SK-N-SH (cell line): Measurements from ENCODE around the gene AANAT. TPM values are rescaled to one million over a fixed set of nuclear protein-coding genes. Genes with fewer than 3 reads are reported as not detected.

Experiments
- CTCF ChIA-PET: fragments of 300-600, 350-600 bp; formaldehyde crosslinking; extraction: SDS; loops from one replicate; lab custom pipeline; 2021; lab: Yijun Ruan, JAX
- POLR2A ChIA-PET: fragments of 350-600 bp; sonication (Branson Sonifier 250); formaldehyde crosslinking; extraction: SDS; loops from one replicate; lab custom pipeline; 2020; ENCODE audit warnings: antibody characterized with exemption, inconsistent platforms; lab: Yijun Ruan, JAX
- DNase-seq: peaks from one replicate; pipeline ENCODE4 v3.0.0; 2012
- H2AFZ ChIP-seq: fragments of 200-600 bp; sonication (generic); 2 replicates; pipeline ENCODE4 v1.8.1; 2016; ENCODE audit warnings: antibody characterized with exemption, mild to moderate bottlenecking, low read depth
- H3F3A ChIP-seq: fragments of 200-600 bp; sonication (generic); replicated peaks from 2 replicates; pipeline ENCODE3; 2016; ENCODE audit warnings: antibody characterized with exemption, mild to moderate bottlenecking; ENCODE audit not compliant: insufficient read depth
- H3K27ac ChIP-seq, 2 experiments: fragments of 200-500 bp in 1 of 2; fragments of 200-600 bp in 1 of 2; sonication (Bioruptor generic) in 1 of 2; sonication (generic), shearing (Covaris generic) in 1 of 2; 2 replicates each; pipeline versions ENCODE4 v1.5.1 to v1.6.1; 2014 to 2016; ENCODE audit warnings: low read depth in 2 of 2, inconsistent platforms in 1 of 2, low read length in 1 of 2, mild to moderate bottlenecking in 1 of 2, mixed read lengths in 1 of 2
- H3K27me3 ChIP-seq: fragments of 200-600 bp; sonication (generic), shearing (Covaris generic); 2 replicates; pipeline ENCODE4 v1.6.1; 2016; ENCODE audit warnings: mixed run types; ENCODE audit not compliant: insufficient read depth
- H3K36me3 ChIP-seq, 2 experiments: fragments of 200-500 bp in 1 of 2; fragments of 200-600 bp in 1 of 2; sonication (Bioruptor generic) in 1 of 2; sonication (generic) in 1 of 2; replicated peaks in 1 of 2; 2 replicates each; pipeline versions ENCODE3 to v1.5.1; 2014 to 2016; ENCODE audit warnings: low read length in 1 of 2, mild to moderate bottlenecking in 1 of 2; ENCODE audit not compliant: insufficient read depth in 2 of 2, control insufficient read depth in 1 of 2
- H3K4me1 ChIP-seq, 2 experiments: fragments of 200-500 bp in 1 of 2; fragments of 200-600 bp in 1 of 2; sonication (Bioruptor generic) in 1 of 2; sonication (generic), shearing (Covaris generic) in 1 of 2; 2 replicates each; pipeline versions ENCODE4 v1.5.1 to v1.6.1; 2014 to 2016; ENCODE audit warnings: low read depth in 1 of 2, low read length in 1 of 2, mixed run types in 1 of 2; ENCODE audit not compliant: insufficient read depth in 2 of 2, control insufficient read depth in 1 of 2
- H3K4me2 ChIP-seq: fragments of 200-600 bp; sonication (generic), shearing (Covaris generic); 2 replicates; pipeline ENCODE4 v1.6.1; 2017; ENCODE audit warnings: mixed run types
- H3K4me3 ChIP-seq, 2 experiments: fragments of 200-500 bp in 1 of 2; fragments of 200-600 bp in 1 of 2; sonication (Bioruptor generic) in 1 of 2; sonication (generic), shearing (Covaris generic) in 1 of 2; 2 replicates each; pipeline versions ENCODE4 v1.5.1 to v1.8.1; 2014 to 2016; ENCODE audit warnings: low read depth in 2 of 2, inconsistent platforms in 1 of 2, low read length in 1 of 2, mild to moderate bottlenecking in 1 of 2, mixed read lengths in 1 of 2, moderate library complexity in 1 of 2
- H3K79me2 ChIP-seq: fragments of 200-600 bp; sonication (generic); 2 replicates; pipeline ENCODE4 v1.8.1; 2017; ENCODE audit warnings: mild to moderate bottlenecking; ENCODE audit not compliant: insufficient read depth
- H3K9ac ChIP-seq: fragments of 200-600 bp; sonication (generic); 2 replicates; pipeline ENCODE4 v1.6.1; 2017; ENCODE audit warnings: mixed run types
- H3K9me2 ChIP-seq: fragments of 200-600 bp; sonication (generic); 2 replicates; pipeline ENCODE4 v1.6.1; 2017; ENCODE audit warnings: mixed run types
- H3K9me3 ChIP-seq: fragments of 200-600 bp; sonication (generic); 2 replicates; pipeline ENCODE4 v1.6.1; 2017; ENCODE audit warnings: mixed run types, mild to moderate bottlenecking, moderate library complexity
- H4K20me1 ChIP-seq: fragments of 200-600 bp; sonication (generic); 2 replicates; pipeline ENCODE4 v1.6.1; 2017; ENCODE audit warnings: mild to moderate bottlenecking, mixed run types; ENCODE audit not compliant: insufficient read depth
- CHD2 ChIP-seq: fragments of 150-350 bp; IDR thresholded peaks from 2 replicates; pipeline ENCODE4 v1.6.1; 2018; ENCODE audit warnings: low read length; ENCODE audit not compliant: partially characterized antibody
- CTCF ChIP-seq: fragments of 200-600 bp; sonication (generic); IDR thresholded peaks from 2 replicates; pipeline ENCODE4 v1.6.1; 2017; ENCODE audit warnings: antibody characterized with exemption, mild to moderate bottlenecking, moderate library complexity
- FOXM1 ChIP-seq: IDR thresholded peaks from 2 replicates; pipeline ENCODE4 v1.4.0; 2012; ENCODE audit warnings: low read depth, mild to moderate bottlenecking
- GABPA ChIP-seq: IDR thresholded peaks from 2 replicates; pipeline ENCODE4 v1.4.0; 2012; ENCODE audit warnings: low read depth, mild to moderate bottlenecking
- GATA2 ChIP-seq: sonication (generic); formaldehyde crosslinking; IDR thresholded peaks from 2 replicates; pipeline ENCODE4 v1.5.0; 2020; ENCODE audit warnings: mild to moderate bottlenecking, missing genetic modification reagents
- MAX ChIP-seq: IDR thresholded peaks from 2 replicates; pipeline ENCODE4 v1.4.0; 2012; ENCODE audit warnings: low read depth
- MEF2A ChIP-seq: IDR thresholded peaks from 2 replicates; pipeline ENCODE4 v1.4.0; 2012; ENCODE audit warnings: low read depth, borderline replicate concordance
- RCOR1 ChIP-seq: fragments of 150-350 bp; IDR thresholded peaks from 2 replicates; pipeline ENCODE4 v1.6.1; 2017; ENCODE audit warnings: antibody characterized with exemption, low read length
- REST ChIP-seq: IDR thresholded peaks from 2 replicates; pipeline ENCODE4 v1.6.1; 2012; ENCODE audit warnings: mild to moderate bottlenecking, low read depth, low read length, moderate library complexity
- RXRA ChIP-seq: IDR thresholded peaks from 2 replicates; pipeline ENCODE4 v1.4.0; 2012; ENCODE audit warnings: low read depth, mild to moderate bottlenecking, borderline replicate concordance
- SMC3 ChIP-seq: IDR thresholded peaks from 2 replicates; pipeline ENCODE4 v1.6.1; 2012; ENCODE audit warnings: low read depth, low read length, improper control_type of control experiment
- TAF1 ChIP-seq: IDR thresholded peaks from 2 replicates; pipeline ENCODE4 v1.6.1; 2012; ENCODE audit warnings: low read depth, mild to moderate bottlenecking, low read length, moderate library complexity, borderline replicate concordance
- TEAD4 ChIP-seq: IDR thresholded peaks from 2 replicates; pipeline ENCODE4 v1.4.0; 2012; ENCODE audit warnings: mild to moderate bottlenecking, borderline replicate concordance; ENCODE audit not compliant: insufficient read depth
- ZBTB33 ChIP-seq: IDR thresholded peaks from 2 replicates; pipeline ENCODE4 v1.4.0; 2012; ENCODE audit warnings: low read depth, borderline replicate concordance
- WGBS: methylation state at CpG from one replicate; pipeline ENCODE4 v1.1.6; 2017; ENCODE audit warnings: low lambda C conversion rate; 5-methylcytosine and 5-hydroxymethylcytosine counted together
- polyA plus RNA-seq, 3 experiments: library from polyadenylated mRNA; depleted of rRNA; stranded (reverse); fragments of >200 nt; gene quantifications; 2 replicates each; pipeline ENCODE4 v1.2.3, GENCODE V29; 2012

AANAT gene
- polyA plus RNA-seq, 1 of the 3 experiments (the other 2 are of a cell fraction): 0.26 TPM

- H3K4me3 ChIP-seq: no peak overlapping the region
- H3K36me3 ChIP-seq: no peaks in the 10 kb centered on the region
- H3F3A ChIP-seq: peaks cover 15% of the 10 kb centered on the region
- no peak overlapping the region; a peak in 1 of 4 replicates for H3K27ac ChIP-seq
- WGBS: 78% methylated on average over 10 of the region's 16 CpGs
- DNase-seq: no peak
- no peaks in the 10 kb centered on the region for H4K20me1 ChIP-seq
- no peak overlapping the region for H3K4me2 ChIP-seq
- CTCF ChIA-PET: interaction anchor here (1.9 to 56.8 kb wide), 4 partner anchors 6 to 51 kb away, joined by 9 to 1687 read pairs (median 878); partner anchors contain the start of genes AANAT, RHBDF2 and UBE2O
- no peak overlapping the region for H3K9ac ChIP-seq
- TF ChIP-seq RXRA: no peak
- TF ChIP-seq MEF2A: no peak
- TF ChIP-seq TAF1: no peak
- TF ChIP-seq CHD2: no peak
- TF ChIP-seq SMC3: no peak
- TF ChIP-seq CTCF: no peak
- no peak for TF ChIP-seq RCOR1
- TF ChIP-seq GATA2 (CRISPR knock-in tag): no peak
- no peak for TF ChIP-seq FOXM1
- TF ChIP-seq REST: no peak
- no peak for TF ChIP-seq ZBTB33
- TF ChIP-seq MAX: no peak
- TF ChIP-seq TEAD4: no peak
- no peak for TF ChIP-seq GABPA
- no peaks in the 10 kb centered on the region for H3K27me3 ChIP-seq
- no peaks in the 10 kb centered on the region for H3K9me2 ChIP-seq
- peaks cover 27 to 83% of the 10 kb centered on the region in 2 experiments; a peak in 3 of 4 replicates for H3K4me1 ChIP-seq
- peaks cover 22% of the 10 kb centered on the region; the same call in 1 of the 2 replicates for H3K79me2 ChIP-seq
- POLR2A ChIA-PET: interaction anchor here (0.7 kb wide), 1 partner anchor 50 kb away, joined by 3 read pairs; no protein-coding TSS in a partner anchor
- H3K9me3 ChIP-seq: no peaks in the 10 kb centered on the region
- H2AFZ ChIP-seq: no peak overlapping the region
Observed at GRCh38 chr17:76495663-76496400, 28.4 kb downstream of the AANAT start.
